IMR-90 (cell line): ENCODE measurements around the gene MXRA8. TPM values are rescaled to one million over a fixed set of nuclear protein-coding genes. Genes with fewer than 3 reads are reported as not detected.

ENCODE experiments used
- ATAC-seq: fragments of 200-7000 bp; cut with Tn5 transposase; 2 replicates; pipeline ENCODE4 v1.9.1; 2020; ENCODE audit warnings: low read depth, mild to moderate bottlenecking, moderate library complexity
- BruUV-seq: library from RNA; stranded (reverse); fragments of 400-500 nt; replicated peaks from 2 replicates; lab custom pipeline; 2021; lab: Mats Ljungman, UMichigan
- CTCF ChIA-PET: fragments of 300-600 bp; formaldehyde crosslinking; extraction: SDS; loops from one replicate; lab custom pipeline; 2021; ENCODE audit warnings: antibody characterized with exemption; lab: Yijun Ruan, JAX
- POLR2A ChIA-PET: fragments of 300-600 bp; sonication (Branson Sonifier 250); formaldehyde crosslinking; loops from one replicate; lab custom pipeline; 2022; ENCODE audit warnings: antibody characterized with exemption; ENCODE audit not compliant: unreplicated experiment; lab: Charles Lee
- DNase-seq: peaks from one replicate; pipeline ENCODE4 v3.0.0; 2013
- H2AFZ ChIP-seq: replicated peaks from 2 replicates; pipeline ENCODE3; 2013; ENCODE audit warnings: low read length, mild to moderate bottlenecking; ENCODE audit not compliant: poor library complexity
- H2AK5ac ChIP-seq: 2 replicates; pipeline ENCODE4 v1.6.1; 2013; ENCODE audit warnings: low read depth, low read length, inconsistent platforms
- H2AK9ac ChIP-seq: replicated peaks from 2 replicates; pipeline ENCODE3; 2013; ENCODE audit warnings: mild to moderate bottlenecking, low read depth, low read length, moderate library complexity; ENCODE audit not compliant: poor library complexity
- H2BK120ac ChIP-seq: 2 replicates; pipeline ENCODE4 v1.6.1; 2013; ENCODE audit warnings: low read depth, low read length, inconsistent platforms
- H2BK15ac ChIP-seq: 3 replicates; pipeline ENCODE4 v1.6.1; 2013; ENCODE audit warnings: low read depth, low read length, inconsistent platforms
- H2BK20ac ChIP-seq: 2 replicates; pipeline ENCODE4 v1.6.1; 2013; ENCODE audit warnings: low read depth, mild to moderate bottlenecking, inconsistent platforms, low read length, moderate library complexity
- H2BK5ac ChIP-seq: 2 replicates; pipeline ENCODE4 v1.6.1; 2013; ENCODE audit warnings: mild to moderate bottlenecking, low read depth, low read length, inconsistent platforms; ENCODE audit not compliant: poor library complexity, severe bottlenecking
- H3K14ac ChIP-seq: replicated peaks from 2 replicates; pipeline ENCODE4 v1.6.1; 2013; ENCODE audit warnings: low read depth, low read length, inconsistent platforms
- H3K18ac ChIP-seq: 2 replicates; pipeline ENCODE4 v1.6.1; 2013; ENCODE audit warnings: low read depth, low read length, control low read depth
- H3K23ac ChIP-seq: 2 replicates; pipeline ENCODE4 v1.6.1; 2013; ENCODE audit warnings: low read depth, low read length, inconsistent platforms
- H3K27ac ChIP-seq: 2 replicates; pipeline ENCODE4 v1.5.1; 2013; ENCODE audit warnings: mild to moderate bottlenecking, control low read depth, low read length; ENCODE audit not compliant: insufficient read depth
- H3K27me3 ChIP-seq: 2 replicates; pipeline ENCODE4 v1.6.1; 2013; ENCODE audit warnings: low read length; ENCODE audit not compliant: control insufficient read depth, insufficient read depth
- H3K36me3 ChIP-seq: 2 replicates; pipeline ENCODE4 v1.6.1; 2013; ENCODE audit warnings: low read length, mixed read lengths; ENCODE audit not compliant: control insufficient read depth, insufficient read depth
- H3K4ac ChIP-seq: 2 replicates; pipeline ENCODE4 v1.6.1; 2013; ENCODE audit warnings: low read depth, low read length, inconsistent platforms
- H3K4me1 ChIP-seq: 2 replicates; pipeline ENCODE4 v1.6.1; 2013; ENCODE audit warnings: low read length, mixed read lengths; ENCODE audit not compliant: control insufficient read depth, insufficient read depth
- H3K4me2 ChIP-seq: 2 replicates; pipeline ENCODE4 v1.6.1; 2013; ENCODE audit warnings: low read depth, mild to moderate bottlenecking, control low read depth, low read length, moderate library complexity
- H3K4me3 ChIP-seq: 2 replicates; pipeline ENCODE4 v1.5.1; 2013; ENCODE audit warnings: low read depth, mild to moderate bottlenecking, control low read depth, low read length, moderate library complexity; ENCODE audit not compliant: insufficient read depth
- H3K56ac ChIP-seq: 2 replicates; pipeline ENCODE4 v1.6.1; 2013; ENCODE audit warnings: low read length, inconsistent platforms; ENCODE audit not compliant: insufficient read depth; ENCODE audit errors: extremely low read depth
- H3K79me1 ChIP-seq, 2 experiments: 2 replicates each; pipeline ENCODE4 v1.6.1; 2013; ENCODE audit warnings: low read length in 2 of 2, inconsistent platforms in 1 of 2, low read depth in 1 of 2
- H3K9ac ChIP-seq: 2 replicates; pipeline ENCODE4 v1.6.1; 2013; ENCODE audit warnings: low read depth, low read length, control low read depth
- H3K9me1 ChIP-seq: 2 replicates; pipeline ENCODE4 v1.6.1; 2013; ENCODE audit warnings: low read length, inconsistent platforms; ENCODE audit not compliant: insufficient read depth
- H3K9me3 ChIP-seq: 2 replicates; pipeline ENCODE4 v1.6.1; 2013; ENCODE audit warnings: low read length; ENCODE audit not compliant: control insufficient read depth, insufficient read depth
- H4K20me1 ChIP-seq: 2 replicates; pipeline ENCODE4 v1.6.1; 2013; ENCODE audit warnings: low read length, inconsistent platforms; ENCODE audit not compliant: insufficient read depth
- H4K5ac ChIP-seq: 2 replicates; pipeline ENCODE4 v1.6.1; 2013; ENCODE audit warnings: mild to moderate bottlenecking, low read depth, low read length, control low read depth
- H4K8ac ChIP-seq, 2 experiments: 2 replicates each; pipeline ENCODE4 v1.6.1; 2013; ENCODE audit warnings: low read depth in 2 of 2, low read length in 2 of 2, control low read depth in 1 of 2, inconsistent platforms in 1 of 2
- H4K91ac ChIP-seq: 2 replicates; pipeline ENCODE4 v1.6.1; 2013; ENCODE audit warnings: low read depth, low read length, inconsistent platforms; ENCODE audit not compliant: insufficient read depth
- CEBPB ChIP-seq: IDR thresholded peaks from 2 replicates; pipeline ENCODE4 v1.6.1; 2012; ENCODE audit warnings: low read depth, low read length, improper control_type of control experiment
- WGBS, 2 experiments: methylation state at CpG; one replicate each; pipeline versions ENCODE4 v1.1.5 to v1.1.7; 2013; ENCODE audit warnings: missing lambda C conversion rate in 2 of 2; ENCODE audit not compliant: insufficient read length in 1 of 2; ENCODE audit errors: extremely low coverage in 2 of 2; 5-methylcytosine and 5-hydroxymethylcytosine counted together
- dilution Hi-C: fragments of 300-500 bp; cut with HindIII; formaldehyde crosslinking; loops from one replicate; pipeline ENCODE4 v1.14.3; 2018; ENCODE audit warnings: low sequenced_read_pairs; ENCODE audit not compliant: unreplicated experiment
- in situ Hi-C: fragments of 300-500 bp; cut with MboI; formaldehyde crosslinking; loops from 3 replicates; pipeline ENCODE4 v1.14.3; 2019; ENCODE audit warnings: low sequenced_read_pairs, inconsistent platforms, mixed read lengths
- intact Hi-C: fragments of 100-400 bp; cut with micrococcal nuclease; formaldehyde crosslinking; loops from 2 replicates; pipeline ENCODE4 v1.10.0; 2022
- polyA plus RNA-seq, 3 experiments: library from polyadenylated mRNA; depleted of rRNA; stranded (reverse); fragments of >200 nt; gene quantifications; 2 replicates each; pipeline ENCODE4 v1.2.3, GENCODE V29; 2012; ENCODE audit warnings: low replicate concordance in 1 of 3
- total RNA-seq: library from RNA; depleted of rRNA; stranded (reverse); fragments of >200 nt; gene quantifications from 2 replicates; pipeline ENCODE4 v1.2.3, GENCODE V29; 2012

MXRA8 gene
- total and polyA plus RNA-seq, 2 of the 4 experiments (the other 2 are of a cell fraction), result 92.5 to 469 TPM

DNA sequence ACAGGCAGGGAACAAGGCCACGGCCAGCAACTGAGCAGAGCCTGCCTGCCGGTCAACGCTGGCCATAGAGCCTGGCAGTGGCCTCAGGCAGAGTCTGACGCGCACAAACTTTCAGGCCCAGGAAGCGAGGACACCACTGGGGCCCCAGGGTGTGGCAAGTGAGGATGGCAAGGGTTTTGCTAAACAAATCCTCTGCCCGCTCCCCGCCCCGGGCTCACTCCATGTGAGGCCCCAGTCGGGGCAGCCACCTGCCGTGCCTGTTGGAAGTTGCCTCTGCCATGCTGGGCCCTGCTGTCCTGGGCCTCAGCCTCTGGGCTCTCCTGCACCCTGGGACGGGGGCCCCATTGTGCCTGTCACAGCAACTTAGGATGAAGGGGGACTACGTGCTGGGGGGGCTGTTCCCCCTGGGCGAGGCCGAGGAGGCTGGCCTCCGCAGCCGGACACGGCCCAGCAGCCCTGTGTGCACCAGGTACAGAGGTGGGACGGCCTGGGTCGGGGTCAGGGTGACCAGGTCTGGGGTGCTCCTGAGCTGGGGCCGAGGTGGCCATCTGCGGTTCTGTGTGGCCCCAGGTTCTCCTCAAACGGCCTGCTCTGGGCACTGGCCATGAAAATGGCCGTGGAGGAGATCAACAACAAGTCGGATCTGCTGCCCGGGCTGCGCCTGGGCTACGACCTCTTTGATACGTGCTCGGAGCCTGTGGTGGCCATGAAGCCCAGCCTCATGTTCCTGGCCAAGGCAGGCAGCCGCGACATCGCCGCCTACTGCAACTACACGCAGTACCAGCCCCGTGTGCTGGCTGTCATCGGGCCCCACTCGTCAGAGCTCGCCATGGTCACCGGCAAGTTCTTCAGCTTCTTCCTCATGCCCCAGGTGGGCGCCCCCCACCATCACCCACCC lies 27.0 kb downstream of the MXRA8 start, which contains the start of gene TAS1R3:
TSS of gene TAS1R3 (plus strand) at position 213 of the 898 bp plus-strand sequence. CDS start at position 279, 66 bp downstream.
- Histone ChIP-seq H3K4me3 (no peak within 1 kb of the TSS), H3K23ac (no peak within 1 kb of the TSS), H2AK5ac (no peak within 1 kb of the TSS), H3K14ac (no peak within 1 kb of the TSS), H3K36me3 (peaks cover 10% of the 10 kb centered on the region), H2AFZ (peak within 1 kb of the TSS; percentile 32), H4K5ac (no peak within 1 kb of the TSS), H3K27ac (no peak within 1 kb of the TSS), H3K4me2 (no peak within 1 kb of the TSS), H3K79me1 (peaks cover 7 to 16% of the 10 kb centered on the region in 2 experiments; a peak in 2 of 4 replicates), H2BK15ac (no peak within 1 kb of the TSS), H3K4me1 (no peaks in the 10 kb centered on the region), H3K4ac (no peak within 1 kb of the TSS), H4K20me1 (peaks cover 19% of the 10 kb centered on the region), H4K8ac (no peak within 1 kb of the TSS), H3K9me1 (peaks cover 9% of the 10 kb centered on the region), H3K9ac (no peak within 1 kb of the TSS), H2BK20ac (no peak within 1 kb of the TSS), H2BK120ac (no peak within 1 kb of the TSS), H2BK5ac (no peak within 1 kb of the TSS), H3K27me3 (no peaks in the 10 kb centered on the region), H3K56ac (no peak within 1 kb of the TSS), H3K9me3 (no peaks in the 10 kb centered on the region), H2AK9ac (no peak within 1 kb of the TSS), H3K18ac (no peak within 1 kb of the TSS), H4K91ac (no peak within 1 kb of the TSS)
- dilution Hi-C loops, result no loop called here
- CTCF ChIA-PET, result no interaction called here
- TF ChIP-seq CEBPB, result no peak
- POLR2A ChIA-PET, result no interaction called here
- intact Hi-C loops, result no loop called here
- BruUV-seq, result no TSS peak
- WGBS, 2 experiments, result 83% methylated on average over 14 of the region's 41 CpGs; no CpG with 5 or more reads in 1 of the 2 experiments
- in situ Hi-C loops, result no loop called here
- no peak for DNase-seq
- no peak for ATAC-seq
